Ovary (tissue), 3 donors: Measurements from ENCODE around the gene MSI2.

Experiments used
- CTCF ChIP-seq, 3 donors: fragments of 450-650 bp in 2 of 3; fragments of 200-600 bp in 1 of 3; IDR thresholded peaks; one replicate each; pipeline versions ENCODE4 v1.5.1 to v1.8.0; 2016 to 2022; ENCODE audit warnings: antibody characterized with exemption in 3 of 3, mild to moderate bottlenecking in 1 of 3
- POLR2A ChIP-seq: fragments of 450-650 bp; IDR thresholded peaks from one replicate; pipeline ENCODE4 v1.6.1; 2017; ENCODE audit warnings: antibody characterized with exemption, mild to moderate bottlenecking, moderate library complexity
- donor health status: DM: no; HTN: no; CAD: no.

GRCh38 chr17:57677301-57677700 is 421.0 kb downstream of the MSI2 start:
- TF ChIP-seq CTCF (IDR thresholded peaks at IDR 0.05) = no peak
- TF ChIP-seq POLR2A = no peak
